ENCODE measurements around the gene TESMIN.

TESMIN gene

GRCh38 chr11:68690671-68691401 is 60.5 kb downstream of the TESMIN start:
- no peak overlapping the region for H3K27ac ChIP-seq
- H3K4me3 ChIP-seq = no peak overlapping the region
- no peaks in the 10 kb centered on the region for H3K36me3 ChIP-seq
- peaks cover 0 to 60% of the 10 kb centered on the region in 2 donors for H3K27me3 ChIP-seq
- no peak for TF ChIP-seq CTCF (IDR thresholded peaks at IDR 0.05)
- peaks cover 0 to 2% (median under 1%) of the 10 kb centered on the region in 3 donors for H3K9me3 ChIP-seq
- no peak for DNase-seq
- H3K4me1 ChIP-seq = no peaks in the 10 kb centered on the region
- intact Hi-C loops (cut with DNase I; ENCODE audit: low total_unique reads) = no loop called here

- no peak for DNase-seq
- H3K4me3 ChIP-seq = no peak overlapping the region
- no peaks in the 10 kb centered on the region for H3K36me3 ChIP-seq
- no peaks in the 10 kb centered on the region for H3K9me3 ChIP-seq
- H3K27me3 ChIP-seq = peaks cover 0 to 68% of the 10 kb centered on the region in 2 donors
- TF ChIP-seq CTCF (IDR thresholded peaks at IDR 0.05) = no peak
- H3K27ac ChIP-seq = no peak overlapping the region
- intact Hi-C loops (cut with DNase I; ENCODE audit: low total_unique reads) = no loop called here
- peaks cover 0 to 2% (median 1%) of the 10 kb centered on the region in 4 donors for H3K4me1 ChIP-seq
These were observed 61.3 kb downstream of the TESMIN start for GRCh38 chr11:68689737-68690625.

GRCh38 chr11:68688881-68689280 is 62.4 kb downstream of the TESMIN start:
- no peaks in the 10 kb centered on the region for H3K9me3 ChIP-seq
- H3K4me3 ChIP-seq = no peak overlapping the region
- intact Hi-C loops (cut with DNase I; ENCODE audit: low total_unique reads) = no loop called here
- DNase-seq = no peak
- H3K27me3 ChIP-seq = peaks cover 0 to 79% of the 10 kb centered on the region in 2 donors
- H3K27ac ChIP-seq = no peak overlapping the region
- no peaks in the 10 kb centered on the region for H3K36me3 ChIP-seq
- TF ChIP-seq CTCF (IDR thresholded peaks at IDR 0.05) = no peak
- H3K4me1 ChIP-seq = peaks cover 0 to 13% (median 12%) of the 10 kb centered on the region in 4 donors

GRCh38 chr11:68687986-68688385 is 63.3 kb downstream of the TESMIN start:
- Histone ChIP-seq H3K4me1 (peaks cover 0 to 15% (median 12%) of the 10 kb centered on the region in 4 donors), H3K9me3 (no peaks in the 10 kb centered on the region), H3K4me3 (no peak overlapping the region), H3K27ac (no peak overlapping the region), H3K36me3 (no peaks in the 10 kb centered on the region), H3K27me3 (peaks cover 0 to 79% of the 10 kb centered on the region in 2 donors)
- DNase-seq = no peak
- no peak for TF ChIP-seq CTCF (IDR thresholded peaks at IDR 0.05)
- intact Hi-C loops (cut with DNase I; ENCODE audit: low total_unique reads) = no loop called here

- peaks cover 0 to 75% of the 10 kb centered on the region in 2 donors for H3K27me3 ChIP-seq
- no peak for DNase-seq
- no peaks in the 10 kb centered on the region for H3K36me3 ChIP-seq
- no peak for TF ChIP-seq CTCF (IDR thresholded peaks at IDR 0.05)
- H3K9me3 ChIP-seq = no peaks in the 10 kb centered on the region
- no peak overlapping the region for H3K4me3 ChIP-seq
- peaks cover 0 to 15% (median 12%) of the 10 kb centered on the region in 4 donors for H3K4me1 ChIP-seq
- H3K27ac ChIP-seq = no peak overlapping the region
- intact Hi-C loops (cut with DNase I; ENCODE audit: low total_unique reads) = no loop called here
These were observed 64.0 kb downstream of the TESMIN start for GRCh38 chr11:68687311-68687710.
